GM18870 (cell line): ENCODE measurements around the gene SCFD2.
"Not testable (repeated sequence)": the region's sequence is repeated elsewhere in the genome, so short reads cannot be mapped to it uniquely, and the experiment has no call there.

Experiments
- ATAC-seq: cut with Tn5 transposase; IDR thresholded peaks from one replicate; pipeline ENCODE4 v1.9.1; 2021; ENCODE audit warnings: moderate library complexity; ENCODE audit not compliant: unreplicated experiment

Gene SCFD2

DNA sequence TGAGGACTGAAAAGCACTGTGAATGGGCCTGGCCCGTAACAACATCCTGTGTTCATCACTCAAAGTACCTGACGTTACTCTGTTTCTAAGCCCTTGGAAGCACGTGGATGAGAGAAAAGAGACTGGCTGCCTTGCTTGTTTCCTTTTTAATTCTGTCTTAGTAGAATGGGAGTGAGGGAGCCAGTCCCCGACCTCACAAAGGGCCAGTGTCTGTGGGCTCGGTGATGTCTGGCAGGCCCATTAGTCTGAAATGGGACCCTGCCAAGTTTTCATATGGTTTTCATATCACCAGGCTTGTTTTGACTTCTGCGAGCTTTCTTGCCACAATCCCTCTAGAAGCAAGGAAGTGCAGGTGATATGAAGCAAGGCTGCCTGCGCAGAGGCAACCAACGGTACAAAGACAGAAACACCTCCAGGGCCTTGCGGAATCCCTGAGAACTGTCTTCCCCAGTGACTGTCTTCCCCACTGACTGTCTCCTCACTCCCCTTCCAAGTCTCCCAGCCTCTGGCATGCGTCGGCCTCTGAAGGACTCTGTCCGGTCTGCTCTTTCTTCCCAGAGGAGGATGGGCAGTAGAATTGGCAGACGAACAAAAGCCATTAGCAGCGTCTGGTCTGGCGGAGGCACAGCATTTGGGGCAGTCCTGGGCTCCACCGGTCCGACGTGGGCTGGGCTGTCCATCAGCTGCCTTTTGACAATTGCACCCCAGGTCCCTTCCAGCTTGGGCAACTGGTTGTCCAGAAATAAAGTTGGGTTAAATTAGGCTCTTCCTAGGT lies 524.0 kb downstream of the SCFD2 start:
- no peak for ATAC-seq

DNA sequence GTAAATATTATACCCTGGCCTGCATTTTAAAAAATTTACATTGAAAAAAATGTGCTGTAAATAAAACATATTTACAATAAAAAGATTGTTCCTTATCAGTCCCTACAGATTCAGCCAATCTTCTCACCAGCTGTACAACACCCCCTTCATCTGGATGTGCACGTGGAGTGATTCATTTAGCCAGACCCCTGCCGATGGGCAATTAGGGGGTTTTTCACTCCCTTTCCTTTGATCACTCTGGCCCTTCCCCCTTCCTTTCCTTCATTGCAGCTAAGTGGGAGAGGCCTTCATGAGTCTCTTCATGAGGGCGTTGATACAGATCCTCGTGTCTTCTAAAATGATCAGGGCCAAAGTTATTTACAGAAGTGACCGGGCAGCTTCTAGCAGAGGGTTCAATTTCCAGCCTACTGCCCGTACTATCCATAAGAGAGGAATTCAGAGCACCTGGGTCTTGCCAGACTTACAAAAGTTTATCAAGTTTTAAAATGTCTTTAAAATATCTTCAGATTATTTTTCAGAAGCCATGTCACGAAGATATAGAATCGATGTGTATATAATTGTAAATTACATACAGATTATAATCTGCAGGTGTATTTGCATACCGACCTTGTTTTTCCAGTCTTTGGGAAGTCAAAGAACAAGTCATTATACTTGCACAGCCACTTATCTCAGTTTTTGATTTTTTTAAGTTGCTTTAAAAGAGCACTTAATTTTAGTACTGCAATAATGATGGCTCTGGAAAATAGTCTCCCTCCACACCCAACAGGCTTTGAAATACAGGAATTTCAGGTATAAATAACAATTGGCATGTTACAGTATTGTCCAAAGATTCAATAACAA lies 525.1 kb downstream of the SCFD2 start:
- ATAC-seq = no peak

DNA sequence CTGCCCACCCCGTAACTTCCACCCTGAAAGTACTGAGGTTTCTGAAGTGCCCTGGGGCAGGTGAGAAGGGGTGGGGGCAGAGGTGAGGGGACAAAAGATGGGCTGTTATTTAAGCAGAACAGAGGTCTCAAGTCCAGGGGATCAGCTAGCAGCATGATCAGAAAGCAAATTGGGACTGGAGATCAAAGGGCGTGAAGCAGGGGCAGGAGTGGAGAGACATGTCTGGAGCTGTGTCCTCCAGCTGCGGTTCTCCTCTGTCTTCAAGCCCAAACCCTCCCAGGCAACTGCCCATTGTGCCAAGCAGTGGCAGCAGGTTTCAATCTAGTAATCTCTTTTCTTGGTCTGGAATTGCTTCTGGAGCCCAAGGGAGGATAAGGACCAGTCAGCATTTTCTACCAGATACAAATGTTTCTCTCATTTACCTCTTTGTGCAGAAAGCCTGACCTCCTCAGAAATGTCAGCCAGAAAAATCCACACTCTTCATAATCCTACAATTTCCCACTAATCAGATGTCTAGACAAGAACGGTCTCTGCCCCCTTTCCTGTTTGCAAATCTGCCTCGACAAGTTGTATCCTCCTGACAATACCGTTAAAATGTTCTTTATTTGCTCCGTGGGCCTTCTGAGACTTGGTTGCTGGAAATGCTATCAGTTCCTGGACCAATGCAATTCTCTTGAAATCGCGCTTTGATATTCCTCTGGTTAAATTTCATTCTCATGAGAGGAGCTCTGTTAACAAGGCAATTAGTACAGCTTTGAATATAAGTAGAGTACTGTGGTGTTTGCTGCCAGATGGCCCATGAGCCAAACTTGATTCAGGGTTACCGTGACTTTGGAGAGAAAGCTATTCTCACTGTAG lies 526.9 kb downstream of the SCFD2 start:
- no peak for ATAC-seq

DNA sequence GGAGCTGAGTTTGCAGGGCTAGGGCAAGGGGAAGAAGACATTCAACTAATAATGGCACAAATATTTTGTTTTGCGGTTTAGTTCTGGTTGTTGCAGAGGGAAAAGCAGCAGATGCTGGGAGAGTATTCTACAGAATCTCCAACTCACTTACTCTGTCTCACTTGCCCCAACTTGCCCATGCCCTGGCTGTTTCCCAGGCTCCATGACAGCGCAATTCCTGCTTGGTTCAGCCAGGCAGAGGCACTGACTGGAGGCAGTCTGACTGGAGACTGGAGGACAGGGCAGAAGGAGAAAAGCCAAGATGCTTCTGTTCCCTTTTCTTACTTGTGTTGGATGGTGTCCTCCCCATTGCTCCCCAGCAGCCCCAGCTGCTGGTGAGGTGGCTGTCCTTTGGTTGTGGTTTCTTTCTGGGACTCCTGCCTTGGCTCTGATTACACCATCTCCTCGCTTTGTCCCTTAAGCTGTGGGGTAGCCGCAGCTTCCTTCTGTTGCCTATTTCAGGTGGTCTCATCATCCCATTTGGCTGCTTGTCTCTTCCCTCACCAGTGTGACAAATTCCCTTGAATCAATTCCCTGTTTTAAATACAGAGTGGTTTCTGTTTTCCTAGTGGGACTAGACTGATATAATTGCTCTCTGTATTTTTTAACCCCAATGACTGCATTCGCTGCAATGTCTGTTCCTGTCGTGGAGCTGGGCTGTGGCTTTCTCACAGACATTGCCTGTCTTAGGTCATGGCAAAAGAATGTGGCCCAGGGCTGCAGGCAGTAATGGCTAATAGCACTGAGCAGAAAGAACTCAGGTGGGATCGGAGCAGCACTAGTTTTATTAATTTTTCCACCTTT lies 527.9 kb downstream of the SCFD2 start:
- ATAC-seq = no peak

DNA sequence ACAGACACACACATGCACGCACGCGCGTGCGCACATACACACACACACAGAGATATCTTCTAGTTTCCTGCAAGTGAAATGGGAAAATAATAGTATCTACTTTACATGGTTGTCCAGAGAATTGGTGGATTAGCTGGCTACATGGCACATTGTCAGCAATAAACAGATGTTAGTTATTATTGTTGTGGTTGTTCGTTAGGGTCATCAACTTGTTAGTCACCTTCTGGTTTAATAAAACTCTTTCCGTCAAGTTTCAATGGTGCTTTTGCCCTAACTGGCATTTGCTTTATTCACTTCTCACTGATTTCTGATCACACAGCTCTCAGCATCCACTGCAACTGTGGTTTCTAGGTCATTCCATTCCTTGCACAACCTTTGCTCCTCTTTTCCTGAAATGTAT lies 529.2 kb downstream of the SCFD2 start:
- no peak for ATAC-seq

DNA sequence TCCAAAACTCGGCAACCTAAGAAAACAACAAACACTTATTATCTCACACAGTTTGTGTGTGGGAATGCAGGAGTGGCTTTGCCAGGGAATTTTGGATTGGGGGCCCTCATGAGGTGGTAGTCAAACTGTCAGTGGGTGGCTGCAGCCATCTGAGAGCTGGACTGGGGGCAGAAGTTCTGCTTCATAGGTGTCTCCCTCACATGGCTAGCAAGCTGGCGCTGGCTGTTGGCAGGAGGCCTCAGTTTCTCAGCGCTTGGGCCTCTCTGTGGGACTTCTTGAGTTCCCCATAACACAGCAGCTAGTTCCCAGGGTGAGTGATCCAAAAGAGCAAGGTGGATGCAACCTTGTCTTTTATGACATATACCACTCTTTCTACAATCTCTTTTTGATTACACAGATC lies 529.7 kb downstream of the SCFD2 start:
- ATAC-seq = no peak

DNA sequence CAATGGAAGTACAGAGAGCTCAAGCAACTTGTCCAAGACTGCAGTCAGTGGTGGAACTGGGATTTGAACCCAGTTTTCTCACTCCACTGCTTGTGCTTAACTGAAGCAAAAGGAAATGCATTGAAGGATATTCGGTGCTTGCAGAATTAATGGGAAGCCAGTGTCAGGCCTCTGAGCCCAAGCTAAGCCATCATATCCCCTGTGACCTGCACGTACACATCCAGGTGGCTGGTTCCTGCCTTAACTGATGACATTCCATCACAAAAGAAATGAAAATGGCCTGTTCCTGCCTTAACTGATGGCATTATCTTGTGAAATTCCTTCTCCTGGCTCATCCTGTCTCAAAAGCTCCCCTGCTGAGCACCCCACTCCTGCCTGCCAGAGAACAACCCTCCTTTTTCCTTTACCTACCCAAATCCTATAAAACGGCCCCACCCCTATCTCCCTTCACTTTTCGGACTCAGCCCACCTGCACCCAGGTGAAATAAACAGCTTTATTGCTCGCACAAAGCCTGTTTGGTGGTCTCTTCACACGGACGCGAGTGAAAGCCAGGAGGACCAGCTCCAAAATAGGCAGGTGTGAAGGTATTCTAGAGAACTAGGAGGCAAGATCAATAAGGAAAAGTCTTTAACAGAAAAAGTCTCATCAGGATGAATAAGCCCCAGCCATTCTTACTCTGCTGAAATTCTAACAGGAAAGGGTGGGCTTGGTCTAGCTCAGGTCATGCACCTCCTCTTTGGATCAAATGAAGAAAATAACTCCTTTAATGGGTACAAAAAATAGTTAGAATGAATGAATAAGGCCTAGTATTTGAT lies 531.0 kb downstream of the SCFD2 start:
- ATAC-seq = not testable (repeated sequence)

DNA sequence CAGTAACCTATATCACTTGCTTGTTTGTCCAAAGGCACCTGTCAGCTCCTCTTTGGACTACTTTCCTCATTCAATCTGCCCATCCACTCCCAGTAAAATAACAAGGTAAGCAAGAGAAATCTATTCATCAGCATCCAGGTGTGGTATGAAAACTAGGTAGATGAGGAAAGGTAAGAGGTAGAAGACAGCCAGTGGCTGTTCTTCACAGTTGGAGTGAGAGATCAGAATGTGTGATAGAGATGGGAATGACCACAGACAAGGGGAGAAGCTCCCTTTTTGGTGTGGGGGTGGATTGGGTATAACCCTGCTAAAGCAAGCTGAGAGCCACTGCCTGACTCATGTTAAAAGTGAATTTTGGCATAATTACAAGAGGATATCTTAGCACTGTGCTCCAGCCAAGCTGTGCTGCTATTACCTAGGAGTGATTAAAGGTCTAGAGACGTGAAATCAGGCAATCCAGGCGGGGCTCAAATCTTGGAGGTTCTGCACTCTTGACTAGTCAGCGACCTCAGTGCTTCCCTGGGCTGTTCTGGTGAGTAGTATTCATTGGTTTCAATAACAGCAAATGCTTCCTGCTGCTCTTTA lies 531.8 kb downstream of the SCFD2 start:
- ATAC-seq = no peak

DNA sequence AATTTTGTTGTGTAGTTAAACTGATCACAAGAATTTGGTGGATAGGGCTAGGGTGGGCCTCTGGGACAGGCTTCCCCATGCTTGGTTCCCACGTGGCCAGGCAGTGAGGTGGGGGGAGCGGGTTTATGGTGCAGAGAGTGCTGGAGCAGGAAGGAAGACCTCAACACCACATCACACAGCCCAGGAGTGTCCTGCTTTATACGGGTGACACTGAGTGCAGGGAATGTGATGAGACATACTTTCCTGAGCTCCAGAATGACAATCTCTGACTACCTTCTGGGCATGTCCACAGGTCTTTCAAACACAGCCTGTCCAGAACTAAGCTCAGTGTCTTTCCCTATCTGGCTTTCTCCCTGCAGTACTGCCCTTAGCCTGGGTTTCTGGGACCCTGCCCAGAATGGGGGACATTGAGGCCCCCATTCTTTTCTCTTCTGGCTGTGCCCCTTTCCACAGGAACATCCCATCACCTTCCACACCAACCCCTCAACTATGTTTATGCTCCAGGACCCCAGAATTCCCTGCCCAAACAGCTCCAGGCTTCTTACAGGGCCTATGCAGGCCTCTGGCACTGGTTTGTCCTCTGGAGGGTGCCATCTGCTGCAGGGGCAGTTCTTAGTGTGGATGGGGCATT lies 540.3 kb downstream of the SCFD2 start:
- no peak for ATAC-seq

DNA sequence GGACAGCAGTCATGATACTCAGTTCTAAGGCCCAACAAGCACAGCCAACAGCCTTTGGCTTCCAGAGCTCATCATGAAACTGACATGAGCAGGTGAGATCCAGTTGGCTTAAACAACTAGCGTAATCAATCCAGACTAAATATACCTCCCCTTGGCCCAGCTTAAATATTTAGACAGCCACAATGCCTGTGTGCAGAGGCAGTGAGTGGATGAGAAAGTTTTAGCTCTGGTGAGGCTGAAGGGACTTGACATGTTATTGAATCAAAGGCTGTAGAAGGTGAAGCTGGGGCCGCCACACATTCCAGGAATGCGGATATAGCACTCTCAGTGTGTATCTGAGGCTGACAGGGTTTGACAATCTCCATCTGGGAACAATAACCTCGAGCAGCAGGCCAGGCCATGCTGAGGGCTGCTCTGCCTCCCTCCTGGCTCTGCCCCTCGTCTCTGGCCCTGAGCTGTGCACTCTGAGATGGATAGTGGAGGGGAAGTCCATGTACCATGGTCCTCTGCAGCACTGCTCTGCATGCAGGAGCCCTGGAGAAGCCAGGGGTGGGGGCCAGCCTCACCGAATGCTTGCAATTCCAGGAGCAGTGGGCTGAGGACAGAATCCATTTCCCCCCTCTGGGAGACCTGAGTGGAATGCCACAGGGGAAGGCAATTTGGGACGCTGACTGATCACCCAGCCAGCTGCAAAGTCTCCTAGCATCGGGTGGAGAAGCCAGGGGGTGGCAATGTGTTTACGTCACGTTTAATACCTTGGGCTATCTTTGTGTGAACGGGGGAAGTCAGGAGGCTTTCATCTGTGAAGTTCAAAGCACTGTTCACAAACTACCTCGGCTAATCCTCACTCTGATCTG lies 541.0 kb downstream of the SCFD2 start:
- ATAC-seq = no peak

DNA sequence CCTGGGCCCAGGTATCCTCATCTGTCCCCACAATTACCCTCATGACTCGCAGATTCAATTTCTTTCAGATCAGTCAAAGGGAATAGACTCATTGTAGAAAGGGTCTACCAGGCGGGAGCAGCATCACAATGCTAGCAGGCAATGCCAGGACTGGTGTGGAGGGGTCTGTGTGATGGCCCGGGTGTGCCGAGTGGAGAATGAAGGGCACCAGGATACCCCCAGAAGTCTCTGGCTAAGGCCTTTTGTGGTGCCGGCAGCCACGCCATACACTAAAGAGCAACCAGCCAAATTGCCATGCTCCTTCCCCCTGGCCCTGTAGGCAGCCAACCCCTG lies 541.6 kb downstream of the SCFD2 start:
- no peak for ATAC-seq

DNA sequence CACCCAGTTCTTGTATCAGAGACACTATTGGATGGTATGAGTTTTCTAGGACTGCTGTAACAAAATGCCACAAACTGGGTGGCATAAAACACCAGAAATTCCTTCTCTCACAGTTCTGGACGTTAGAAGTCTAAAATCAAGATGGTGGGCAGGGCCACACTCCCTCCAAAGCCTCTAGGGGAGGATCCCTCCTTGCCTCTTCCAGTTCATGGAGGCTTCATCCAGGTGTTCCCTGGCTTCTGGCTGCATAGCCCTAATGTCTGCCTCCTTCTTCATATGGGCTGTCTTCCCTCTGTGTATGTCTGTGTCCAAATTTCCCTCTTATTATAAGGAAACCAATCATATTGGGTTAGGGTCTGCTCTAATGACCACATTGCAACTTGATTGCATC lies 542.2 kb downstream of the SCFD2 start:
- no peak for ATAC-seq
